Measurements from ENCODE around the gene EPAS1. TPM values are rescaled to one million over a fixed set of nuclear protein-coding genes. Genes with fewer than 3 reads are reported as not detected.

The EPAS1 gene
- total RNA-seq, 1 experiment from 2014 or later, result 3.9 TPM

- no peak for DNase-seq (ENCODE audit: low read depth, low spot score)
- in situ Hi-C loops (cut with HindIII; ENCODE audit: low pct_unique_long_range_greater_than_20kb, low sequenced_read_pairs), result no loop called here
These were observed 12.1 kb downstream of the EPAS1 start for GRCh38 chr2:46309052-46309953.

GRCh38 chr2:46310446-46310845, 13.2 kb downstream of the EPAS1 start:
- DNase-seq (ENCODE audit: low read depth, low spot score), result no peak
- in situ Hi-C loops (cut with HindIII; ENCODE audit: low pct_unique_long_range_greater_than_20kb, low sequenced_read_pairs), result no loop called here

GRCh38 chr2:46311651-46312223, 14.5 kb downstream of the EPAS1 start:
- in situ Hi-C loops (cut with HindIII; ENCODE audit: low pct_unique_long_range_greater_than_20kb, low sequenced_read_pairs), result no loop called here
- DNase-seq (ENCODE audit: low read depth, low spot score), result no peak

GRCh38 chr2:46313063-46313462, 15.9 kb downstream of the EPAS1 start:
- in situ Hi-C loops (cut with HindIII; ENCODE audit: low pct_unique_long_range_greater_than_20kb, low sequenced_read_pairs), result no loop called here
- no peak for DNase-seq (ENCODE audit: low read depth, low spot score)

GRCh38 chr2:46314065-46314835, 17.0 kb downstream of the EPAS1 start:
- in situ Hi-C loops (cut with HindIII; ENCODE audit: low pct_unique_long_range_greater_than_20kb, low sequenced_read_pairs), result no loop called here

GRCh38 chr2:46315103-46315890, 18.1 kb downstream of the EPAS1 start:
- in situ Hi-C loops (cut with HindIII; ENCODE audit: low pct_unique_long_range_greater_than_20kb, low sequenced_read_pairs), result no loop called here
- DNase-seq (ENCODE audit: low read depth, low spot score), result peak; percentile 45

More at GRCh38 chr2:46314065-46314835, 17.0 kb downstream of the EPAS1 start:
- DNase-seq (ENCODE audit: low read depth, low spot score), result no peak

- in situ Hi-C loops (cut with HindIII; ENCODE audit: low pct_unique_long_range_greater_than_20kb, low sequenced_read_pairs), result no loop called here
- no peak for DNase-seq (ENCODE audit: low read depth, low spot score)
These were observed 19.9 kb downstream of the EPAS1 start for GRCh38 chr2:46317094-46317486.

- in situ Hi-C loops (cut with HindIII; ENCODE audit: low pct_unique_long_range_greater_than_20kb, low sequenced_read_pairs), result no loop called here
- DNase-seq (ENCODE audit: low read depth, low spot score), result no peak
These were observed 21.6 kb downstream of the EPAS1 start for GRCh38 chr2:46318579-46319460.

- DNase-seq (ENCODE audit: low read depth, low spot score), result no peak
- in situ Hi-C loops (cut with HindIII; ENCODE audit: low pct_unique_long_range_greater_than_20kb, low sequenced_read_pairs), result no loop called here
These were observed 22.5 kb downstream of the EPAS1 start for GRCh38 chr2:46319711-46320110.

- in situ Hi-C loops (cut with HindIII; ENCODE audit: low pct_unique_long_range_greater_than_20kb, low sequenced_read_pairs), result no loop called here
- DNase-seq (ENCODE audit: low read depth, low spot score), result no peak
These were observed 22.9 kb downstream of the EPAS1 start for GRCh38 chr2:46320141-46320567.

GRCh38 chr2:46323730-46324129, 26.5 kb downstream of the EPAS1 start:
- in situ Hi-C loops (cut with HindIII; ENCODE audit: low pct_unique_long_range_greater_than_20kb, low sequenced_read_pairs), result no loop called here
- DNase-seq (ENCODE audit: low read depth, low spot score), result no peak

GRCh38 chr2:46325182-46325928, 28.1 kb downstream of the EPAS1 start:
- DNase-seq (ENCODE audit: low read depth, low spot score), result no peak
- in situ Hi-C loops (cut with HindIII; ENCODE audit: low pct_unique_long_range_greater_than_20kb, low sequenced_read_pairs), result no loop called here

- DNase-seq (ENCODE audit: low read depth, low spot score), result no peak
- in situ Hi-C loops (cut with HindIII; ENCODE audit: low pct_unique_long_range_greater_than_20kb, low sequenced_read_pairs), result no loop called here
These were observed 29.2 kb downstream of the EPAS1 start for GRCh38 chr2:46326231-46326980.

- DNase-seq (ENCODE audit: low read depth, low spot score), result no peak
- in situ Hi-C loops (cut with HindIII; ENCODE audit: low pct_unique_long_range_greater_than_20kb, low sequenced_read_pairs), result no loop called here
These were observed 30.4 kb downstream of the EPAS1 start for GRCh38 chr2:46327627-46328026.

GRCh38 chr2:46328291-46328690, 31.1 kb downstream of the EPAS1 start:
- in situ Hi-C loops (cut with HindIII; ENCODE audit: low pct_unique_long_range_greater_than_20kb, low sequenced_read_pairs), result no loop called here
- no peak for DNase-seq (ENCODE audit: low read depth, low spot score)

All from SK-MEL-5 (cell line).